B cell (primary cell): ENCODE results near the gene C19orf85. TPM values are rescaled to one million over a fixed set of nuclear protein-coding genes. Genes with fewer than 3 reads are reported as not detected.

ENCODE experiments used
- ATAC-seq: fragments of 200-7000 bp; cut with Tn5 transposase; one replicate; pipeline ENCODE4 v1.10.0; 2021; ENCODE audit warnings: low read depth, mild to moderate bottlenecking, moderate number of reproducible peaks, moderate library complexity
- CTCF ChIA-PET: fragments of 350-600 bp; sonication (Branson Sonifier 250); formaldehyde crosslinking; loops from one replicate; lab custom pipeline; 2021; ENCODE audit warnings: antibody characterized with exemption, inconsistent platforms; lab: Charles Lee
- POLR2A ChIA-PET: fragments of 350-600 bp; sonication (Branson Sonifier 250); formaldehyde crosslinking; loops from one replicate; lab custom pipeline; 2021; ENCODE audit warnings: antibody characterized with exemption; lab: Charles Lee
- DNase-seq: peaks from one replicate; pipeline ENCODE4 v3.0.0; 2013
- H2AFZ ChIP-seq: 2 replicates; pipeline ENCODE4 v1.6.1; 2012; ENCODE audit warnings: mild to moderate bottlenecking, low read depth, low read length; ENCODE audit not compliant: insufficient read depth, poor library complexity, severe bottlenecking
- H3K27ac ChIP-seq, 2 donors: 1 replicate in 1 of 2; 2 replicates in 1 of 2; pipeline ENCODE4 v1.5.1; 2012 to 2013; ENCODE audit warnings: low read length in 2 of 2, mild to moderate bottlenecking in 2 of 2, moderate library complexity in 1 of 2
- H3K27me3 ChIP-seq, 4 experiments: fragments of 200-600 bp in 1 of 4; sonication (generic) in 1 of 4; replicated peaks in 1 of 4; 1 replicate in 2 of 4; 2 replicates in 2 of 4; pipeline versions ENCODE4 v1.6.1 to v1.7.0; 2013 to 2016; ENCODE audit warnings: low read length in 3 of 4, mild to moderate bottlenecking in 2 of 4, mixed read lengths in 1 of 4, moderate library complexity in 1 of 4; ENCODE audit not compliant: insufficient read depth in 4 of 4, control insufficient read depth in 3 of 4; ENCODE audit errors: control extremely low read depth in 1 of 4
- H3K36me3 ChIP-seq, 2 experiments: replicated peaks in 1 of 2; 1 replicate in 1 of 2; 2 replicates in 1 of 2; pipeline versions ENCODE4 v1.6.1 to v1.7.1; 2013; ENCODE audit warnings: low read length in 1 of 2; ENCODE audit not compliant: insufficient read depth in 2 of 2, control insufficient read depth in 1 of 2; ENCODE audit errors: control extremely low read depth in 1 of 2, extremely low read depth in 1 of 2
- H3K4me1 ChIP-seq, 2 donors: fragments of 200-600 bp in 1 of 2; sonication (generic) in 1 of 2; 1 replicate in 1 of 2; 2 replicates in 1 of 2; pipeline versions ENCODE4 v1.5.1 to v1.6.1; 2013 to 2017; ENCODE audit warnings: low read length in 2 of 2; ENCODE audit not compliant: control insufficient read depth in 2 of 2, insufficient read depth in 2 of 2
- H3K4me2 ChIP-seq: replicated peaks from 2 replicates; pipeline ENCODE3; 2012; ENCODE audit warnings: mild to moderate bottlenecking, low read depth, low read length; ENCODE audit not compliant: poor library complexity, severe bottlenecking
- H3K4me3 ChIP-seq, 5 experiments: fragments of 200-600 bp in 1 of 5; sonication (generic) in 1 of 5; 1 replicate in 3 of 5; 2 replicates in 2 of 5; pipeline versions ENCODE4 v1.5.1 to v1.7.0; 2011 to 2016; ENCODE audit warnings: low read length in 4 of 5, mild to moderate bottlenecking in 4 of 5, low read depth in 2 of 5, control low read depth in 1 of 5, moderate library complexity in 1 of 5; ENCODE audit not compliant: insufficient read depth in 1 of 5; ENCODE audit errors: control extremely low read depth in 1 of 5, extremely low read depth in 1 of 5
- H3K79me2 ChIP-seq: fragments of 200-600 bp; sonication (generic); one replicate; pipeline ENCODE4 v1.6.0; 2016; ENCODE audit warnings: low read length; ENCODE audit not compliant: control insufficient read depth, insufficient read depth
- H3K9ac ChIP-seq: fragments of 200-600 bp; sonication (generic); 2 replicates; pipeline ENCODE4 v1.6.1; 2017; ENCODE audit warnings: mild to moderate bottlenecking, low read length, moderate library complexity
- H3K9me3 ChIP-seq, 3 donors: one replicate each; pipeline versions ENCODE4 v1.6.1 to v1.7.1; 2013; ENCODE audit warnings: low read length in 2 of 3; ENCODE audit not compliant: control insufficient read depth in 2 of 3, insufficient read depth in 1 of 3; ENCODE audit errors: control extremely low read depth in 1 of 3
- H4K20me1 ChIP-seq: 2 replicates; pipeline ENCODE4 v1.6.0; 2012; ENCODE audit warnings: mild to moderate bottlenecking, low read length; ENCODE audit not compliant: insufficient read depth, control insufficient read depth, poor library complexity, severe bottlenecking
- H3K27ac Mint-ChIP-seq: one replicate; pipeline ENCODE4 v1.8.0; 2021; ENCODE audit warnings: mixed read lengths
- H3K27me3 Mint-ChIP-seq: one replicate; pipeline ENCODE4 v1.8.0; 2021; ENCODE audit warnings: mixed read lengths
- H3K4me1 Mint-ChIP-seq: one replicate; pipeline ENCODE4 v1.8.0; 2021; ENCODE audit warnings: mixed read lengths
- H3K4me3 Mint-ChIP-seq: one replicate; pipeline ENCODE4 v1.8.0; 2021; ENCODE audit warnings: mixed read lengths
- H3K9me3 Mint-ChIP-seq: one replicate; pipeline ENCODE4 v1.8.0; 2022; ENCODE audit warnings: mixed read lengths; ENCODE audit not compliant: insufficient read depth
- CTCF ChIP-seq: fragments of 200-600 bp; IDR thresholded peaks from one replicate; pipeline ENCODE4 v1.8.0; 2022; ENCODE audit warnings: antibody characterized with exemption, mild to moderate bottlenecking
- EZH2 ChIP-seq: IDR thresholded peaks from 2 replicates; pipeline ENCODE4 v1.6.1; 2012; ENCODE audit warnings: borderline replicate concordance, low read depth, mild to moderate bottlenecking, moderate library complexity, low read length; ENCODE audit not compliant: insufficient read depth, poor library complexity, severe bottlenecking
- WGBS: methylation state at CpG from one replicate; pipeline ENCODE4 v1.1.5; 2013; ENCODE audit warnings: missing lambda C conversion rate; ENCODE audit not compliant: insufficient coverage; 5-methylcytosine and 5-hydroxymethylcytosine counted together
- intact Hi-C: fragments of 100-400 bp; cut with micrococcal nuclease; formaldehyde crosslinking; loops from one replicate; pipeline ENCODE4 v1.10.0; 2022
- polyA plus RNA-seq: library from polyadenylated mRNA; depleted of rRNA; stranded (reverse); fragments of >200 nt; gene quantifications from 2 replicates; pipeline ENCODE4 v1.2.3, GENCODE V29; 2012
- total RNA-seq, 2 donors: library from RNA; stranded (reverse); fragments of 120-200 nt in 1 of 2; gene quantifications; 1 replicate in 1 of 2; 2 replicates in 1 of 2; pipeline versions ENCODE4 v1.2.3 to v1.2.4, GENCODE V29; 2013 to 2022

C19orf85 gene
- total and polyA plus RNA-seq, 2 donors (not counting 1 experiment from before 2014, with no cell fraction given), result not detected

GRCh38 chr19:55435020-55435419, 29.5 kb downstream of the C19orf85 start:
- no peak overlapping the region for H2AFZ ChIP-seq
- ATAC-seq, result no peak
- TF ChIP-seq CTCF (no peak), EZH2 (no peak)
- H3K27ac ChIP-seq, result no peak overlapping the region
- H3K9me3 ChIP-seq, result peaks cover 0 to 29% (median 0%) of the 10 kb centered on the region in 3 donors
- H3K4me3 Mint-ChIP-seq, result no peak overlapping the region
- intact Hi-C loops, result no loop called here
- H3K27ac Mint-ChIP-seq, result no peak overlapping the region
- whole genome bisulfite sequencing, result 95% methylated on average over 4 of the region's 4 CpGs
- DNase-seq, result no peak
- H3K4me1 ChIP-seq, result peaks cover under 1 to 10% of the 10 kb centered on the region in 2 donors
- H3K4me2 ChIP-seq, result no peak overlapping the region
- no peaks in the 10 kb centered on the region for H4K20me1 ChIP-seq
- H3K27me3 ChIP-seq, result peaks cover 0 to 80% (median 46%) of the 10 kb centered on the region in 4 experiments
- H3K4me1 Mint-ChIP-seq, result no peaks in the 10 kb centered on the region
- CTCF ChIA-PET, result no interaction called here
- POLR2A ChIA-PET, result interaction anchor here (0.7 kb wide), 1 partner anchor 207 kb away, joined by 3 read pairs; no protein-coding TSS in a partner anchor
- H3K4me3 ChIP-seq, result no peak overlapping the region
- H3K79me2 ChIP-seq, result no peaks in the 10 kb centered on the region
- H3K9ac ChIP-seq, result no peak overlapping the region
- peaks cover 58% of the 10 kb centered on the region for H3K27me3 Mint-ChIP-seq
- H3K9me3 Mint-ChIP-seq, result no peaks in the 10 kb centered on the region
- no peaks in the 10 kb centered on the region for H3K36me3 ChIP-seq

- H3K4me1 Mint-ChIP-seq, result no peaks in the 10 kb centered on the region
- H3K27me3 ChIP-seq, result peaks cover 0 to 80% (median 43%) of the 10 kb centered on the region in 4 experiments
- no peak overlapping the region for H3K9ac ChIP-seq
- H3K4me3 ChIP-seq, result no peak overlapping the region
- CTCF ChIA-PET, result no interaction called here
- ATAC-seq (no peak), DNase-seq (no peak)
- H3K4me2 ChIP-seq, result no peak overlapping the region
- H4K20me1 ChIP-seq, result no peaks in the 10 kb centered on the region
- no peak overlapping the region for H3K27ac Mint-ChIP-seq
- POLR2A ChIA-PET, result no interaction called here
- peaks cover 0 to 7% of the 10 kb centered on the region in 2 donors for H3K4me1 ChIP-seq
- intact Hi-C loops, result no loop called here
- 98% methylated on average over 4 of the region's 4 CpGs for WGBS
- no peak for TF ChIP-seq CTCF
- TF ChIP-seq EZH2, result no peak
- H2AFZ ChIP-seq, result no peak overlapping the region
- no peaks in the 10 kb centered on the region for H3K36me3 ChIP-seq
- peaks cover 0 to 28% (median 0%) of the 10 kb centered on the region in 3 donors for H3K9me3 ChIP-seq
- no peaks in the 10 kb centered on the region for H3K79me2 ChIP-seq
- no peaks in the 10 kb centered on the region for H3K9me3 Mint-ChIP-seq
- no peak overlapping the region for H3K4me3 Mint-ChIP-seq
- H3K27ac ChIP-seq, result no peak overlapping the region
- peaks cover 57% of the 10 kb centered on the region for H3K27me3 Mint-ChIP-seq
These were observed 30.1 kb downstream of the C19orf85 start for GRCh38 chr19:55434356-55434919.
